Activated T-helper 1 cell treated with anti-CD3 and anti-CD28 coated beads, Interleukin-12 subunit alpha, Interleukin-12 subunit beta, Interleukin-2, Interleukin-4 antibody, amounts not matched to agents 30 ng/mL and 10 ng/mL and 1 ng/mL, durations not matched to agents 14 hours and 24 hours and 36 hours (primary cell): ENCODE measurements around the gene ALDH2. TPM values are rescaled to one million over a fixed set of nuclear protein-coding genes. Genes with fewer than 3 reads are reported as not detected.

ENCODE experiments used
- DNase-seq: peaks from one replicate; pipeline ENCODE4 v3.0.0; 2021; ENCODE audit warnings: low spot score
- H3K27ac Mint-ChIP-seq: one replicate; pipeline ENCODE4 v1.8.0; 2021; ENCODE audit warnings: mild to moderate bottlenecking, mixed read lengths
- H3K27me3 Mint-ChIP-seq: one replicate; pipeline ENCODE4 v1.8.0; 2022; ENCODE audit warnings: mild to moderate bottlenecking, moderate library complexity, mixed read lengths; ENCODE audit not compliant: insufficient read depth
- H3K36me3 Mint-ChIP-seq: one replicate; pipeline ENCODE4 v1.8.0; 2021; ENCODE audit warnings: low read depth, mixed read lengths
- H3K4me1 Mint-ChIP-seq: one replicate; pipeline ENCODE4 v1.8.0; 2021; ENCODE audit warnings: low read depth, mixed read lengths
- H3K4me3 Mint-ChIP-seq: one replicate; pipeline ENCODE4 v1.8.0; 2021; ENCODE audit warnings: mild to moderate bottlenecking, moderate library complexity, mixed read lengths
- H3K9me3 Mint-ChIP-seq: one replicate; pipeline ENCODE4 v1.8.0; 2021; ENCODE audit warnings: mixed read lengths
- intact Hi-C: fragments of 100-400 bp; cut with micrococcal nuclease; formaldehyde crosslinking; loops from one replicate; pipeline ENCODE4 v1.15.1; 2024
- total RNA-seq: library from RNA; stranded (reverse); gene quantifications from 2 replicates; pipeline ENCODE4 v1.2.3, GENCODE V29; 2022

ALDH2 gene
- total RNA-seq, 1 donor from 2014 or later = 0.44 TPM

- Mint-ChIP-seq H3K27me3 (peaks cover 3% of the 10 kb centered on the region), H3K9me3 (no peaks in the 10 kb centered on the region), H3K4me1 (no peaks in the 10 kb centered on the region), H3K4me3 (no peak overlapping the region), H3K27ac (no peak overlapping the region), H3K36me3 (no peaks in the 10 kb centered on the region)
- intact Hi-C loops = no loop called here
- no peak for DNase-seq
Observed at GRCh38 chr12:111783046-111783445, 16.3 kb downstream of the ALDH2 start.

GRCh38 chr12:111784953-111785352, 18.2 kb downstream of the ALDH2 start:
- intact Hi-C loops = no loop called here
- Mint-ChIP-seq H3K4me1 (no peaks in the 10 kb centered on the region), H3K4me3 (no peak overlapping the region), H3K36me3 (no peaks in the 10 kb centered on the region), H3K27me3 (peaks cover 3% of the 10 kb centered on the region), H3K27ac (no peak overlapping the region), H3K9me3 (no peaks in the 10 kb centered on the region)
- no peak for DNase-seq

GRCh38 chr12:111785651-111786050, 18.9 kb downstream of the ALDH2 start:
- H3K4me3 Mint-ChIP-seq = no peak overlapping the region
- H3K36me3 Mint-ChIP-seq = no peaks in the 10 kb centered on the region
- no peak overlapping the region for H3K27ac Mint-ChIP-seq
- no peaks in the 10 kb centered on the region for H3K4me1 Mint-ChIP-seq
- DNase-seq = no peak
- intact Hi-C loops = no loop called here
- no peaks in the 10 kb centered on the region for H3K9me3 Mint-ChIP-seq
- H3K27me3 Mint-ChIP-seq = peaks cover 3% of the 10 kb centered on the region

GRCh38 chr12:111788178-111788654, 21.5 kb downstream of the ALDH2 start:
- H3K4me1 Mint-ChIP-seq = no peaks in the 10 kb centered on the region
- no peaks in the 10 kb centered on the region for H3K36me3 Mint-ChIP-seq
- no peaks in the 10 kb centered on the region for H3K9me3 Mint-ChIP-seq
- no peak overlapping the region for H3K27ac Mint-ChIP-seq
- H3K27me3 Mint-ChIP-seq = peaks cover 3% of the 10 kb centered on the region
- intact Hi-C loops = no loop called here
- H3K4me3 Mint-ChIP-seq = no peak overlapping the region
- DNase-seq = no peak

GRCh38 chr12:111789779-111790178, 23.0 kb downstream of the ALDH2 start:
- Mint-ChIP-seq H3K27me3 (peaks cover 3% of the 10 kb centered on the region), H3K4me1 (no peaks in the 10 kb centered on the region), H3K27ac (no peak overlapping the region), H3K36me3 (no peaks in the 10 kb centered on the region), H3K9me3 (no peaks in the 10 kb centered on the region), H3K4me3 (no peak overlapping the region)
- DNase-seq = no peak
- intact Hi-C loops = no loop called here

GRCh38 chr12:111791507-111791906, 24.8 kb downstream of the ALDH2 start:
- Mint-ChIP-seq H3K9me3 (no peaks in the 10 kb centered on the region), H3K27ac (no peak overlapping the region), H3K36me3 (no peaks in the 10 kb centered on the region), H3K4me1 (no peaks in the 10 kb centered on the region), H3K27me3 (no peaks in the 10 kb centered on the region), H3K4me3 (no peak overlapping the region)
- DNase-seq = no peak
- intact Hi-C loops = no loop called here

GRCh38 chr12:111792155-111792855, 25.6 kb downstream of the ALDH2 start:
- no peaks in the 10 kb centered on the region for H3K9me3 Mint-ChIP-seq
- no peaks in the 10 kb centered on the region for H3K27me3 Mint-ChIP-seq
- DNase-seq = no peak
- H3K4me1 Mint-ChIP-seq = no peaks in the 10 kb centered on the region
- H3K27ac Mint-ChIP-seq = no peak overlapping the region
- intact Hi-C loops = no loop called here
- no peak overlapping the region for H3K4me3 Mint-ChIP-seq
- H3K36me3 Mint-ChIP-seq = no peaks in the 10 kb centered on the region

- no peak for DNase-seq
- no peaks in the 10 kb centered on the region for H3K9me3 Mint-ChIP-seq
- H3K4me1 Mint-ChIP-seq = no peaks in the 10 kb centered on the region
- H3K27me3 Mint-ChIP-seq = no peaks in the 10 kb centered on the region
- no peak overlapping the region for H3K4me3 Mint-ChIP-seq
- no peaks in the 10 kb centered on the region for H3K36me3 Mint-ChIP-seq
- intact Hi-C loops = no loop called here
- no peak overlapping the region for H3K27ac Mint-ChIP-seq
Observed at GRCh38 chr12:111792856-111793235, 26.1 kb downstream of the ALDH2 start.

GRCh38 chr12:111798182-111798581, 31.4 kb downstream of the ALDH2 start:
- Mint-ChIP-seq H3K27ac (no peak overlapping the region), H3K36me3 (no peaks in the 10 kb centered on the region), H3K4me1 (no peaks in the 10 kb centered on the region), H3K9me3 (no peaks in the 10 kb centered on the region), H3K27me3 (no peaks in the 10 kb centered on the region), H3K4me3 (no peak overlapping the region)
- DNase-seq = no peak
- intact Hi-C loops = no loop called here

- no peaks in the 10 kb centered on the region for H3K36me3 Mint-ChIP-seq
- no peaks in the 10 kb centered on the region for H3K4me1 Mint-ChIP-seq
- H3K27ac Mint-ChIP-seq = no peak overlapping the region
- DNase-seq = no peak
- no peak overlapping the region for H3K4me3 Mint-ChIP-seq
- no peaks in the 10 kb centered on the region for H3K9me3 Mint-ChIP-seq
- no peaks in the 10 kb centered on the region for H3K27me3 Mint-ChIP-seq
- intact Hi-C loops = no loop called here
Observed at GRCh38 chr12:111799758-111800157, 33.0 kb downstream of the ALDH2 start.

- H3K27ac Mint-ChIP-seq = no peak overlapping the region
- H3K36me3 Mint-ChIP-seq = no peaks in the 10 kb centered on the region
- H3K27me3 Mint-ChIP-seq = no peaks in the 10 kb centered on the region
- no peak for DNase-seq
- H3K9me3 Mint-ChIP-seq = no peaks in the 10 kb centered on the region
- H3K4me3 Mint-ChIP-seq = no peak overlapping the region
- H3K4me1 Mint-ChIP-seq = no peaks in the 10 kb centered on the region
- intact Hi-C loops = no loop called here
Observed at GRCh38 chr12:111803038-111803626, 36.4 kb downstream of the ALDH2 start.

GRCh38 chr12:111803851-111804250, 37.1 kb downstream of the ALDH2 start:
- no peaks in the 10 kb centered on the region for H3K4me1 Mint-ChIP-seq
- H3K27me3 Mint-ChIP-seq = no peaks in the 10 kb centered on the region
- DNase-seq = no peak
- no peaks in the 10 kb centered on the region for H3K9me3 Mint-ChIP-seq
- intact Hi-C loops = no loop called here
- no peaks in the 10 kb centered on the region for H3K36me3 Mint-ChIP-seq
- H3K27ac Mint-ChIP-seq = no peak overlapping the region
- no peak overlapping the region for H3K4me3 Mint-ChIP-seq

GRCh38 chr12:111806304-111806703, 39.6 kb downstream of the ALDH2 start:
- Mint-ChIP-seq H3K4me3 (no peak overlapping the region), H3K27ac (no peak overlapping the region), H3K27me3 (no peaks in the 10 kb centered on the region), H3K9me3 (no peaks in the 10 kb centered on the region), H3K36me3 (no peaks in the 10 kb centered on the region), H3K4me1 (no peaks in the 10 kb centered on the region)
- intact Hi-C loops = no loop called here
- no peak for DNase-seq
